Measurements from ENCODE around the gene VPS13C. TPM values are rescaled to one million over a fixed set of nuclear protein-coding genes. Genes with fewer than 3 reads are reported as not detected.

Gene VPS13C
- total RNA-seq, 1 experiment from 2014 or later, result 20.9 TPM

GRCh38 chr15:62035256-62035924, 24.9 kb downstream of the VPS13C start:
- peaks cover 9% of the 10 kb centered on the region for H3K9me3 Mint-ChIP-seq
- peaks cover 7% of the 10 kb centered on the region for H3K36me3 Mint-ChIP-seq
- no peak for ATAC-seq
- H3K4me1 Mint-ChIP-seq, result no peaks in the 10 kb centered on the region
- H3K27me3 Mint-ChIP-seq (ENCODE audit: low read depth), result no peaks in the 10 kb centered on the region
- POLR2A ChIA-PET, result no interaction called here
- H3K4me3 Mint-ChIP-seq, result no peak overlapping the region
- CTCF ChIA-PET, result no interaction called here
- no peak overlapping the region for H3K27ac Mint-ChIP-seq
- TF ChIP-seq CBFB (CRISPR knock-in tag; IDR thresholded peaks at IDR 0.05; ENCODE audit: low read depth), result no peak
- no peak for TF ChIP-seq KAT7 (CRISPR knock-in tag; IDR thresholded peaks at IDR 0.05; ENCODE audit: borderline replicate concordance)
- no peak for TF ChIP-seq HMGXB4 (CRISPR knock-in tag; IDR thresholded peaks at IDR 0.05)
- TF ChIP-seq SOX15 (CRISPR knock-in tag; IDR thresholded peaks at IDR 0.05), result no peak
- TF ChIP-seq ZNF232 (CRISPR knock-in tag; IDR thresholded peaks at IDR 0.05), result no peak
- TF ChIP-seq ATF6 (CRISPR knock-in tag; IDR thresholded peaks at IDR 0.05), result no peak
- TF ChIP-seq TEAD4 (CRISPR knock-in tag; IDR thresholded peaks at IDR 0.05), result no peak
- no peak for TF ChIP-seq CTCF (IDR thresholded peaks at IDR 0.05)
- TF ChIP-seq MAX (CRISPR knock-in tag; IDR thresholded peaks at IDR 0.05), result no peak
- no peak for TF ChIP-seq ATF3 (CRISPR knock-in tag; conservative IDR thresholded peaks at IDR 0.05)
- no peak for TF ChIP-seq TP53 (CRISPR knock-in tag; IDR thresholded peaks at IDR 0.05)
- TF ChIP-seq ZNF121 (CRISPR knock-in tag; IDR thresholded peaks at IDR 0.05), result no peak
- TF ChIP-seq ATF2 (CRISPR knock-in tag; IDR thresholded peaks at IDR 0.05; ENCODE audit: borderline replicate concordance, low read depth), result no peak
- TF ChIP-seq GRHL2 (CRISPR knock-in tag; IDR thresholded peaks at IDR 0.05; ENCODE audit: insufficient replicate concordance, severe bottlenecking), result no peak
- DNase-seq (ENCODE audit: low spot score), result no peak

GRCh38 chr15:62027916-62028315, 32.3 kb downstream of the VPS13C start:
- H3K4me1 Mint-ChIP-seq, result no peaks in the 10 kb centered on the region
- TF ChIP-seq ATF3 (CRISPR knock-in tag; conservative IDR thresholded peaks at IDR 0.05) (no peak), AR (CRISPR knock-in tag; IDR thresholded peaks at IDR 0.05) (no peak)
- ATAC-seq (no peak), DNase-seq (ENCODE audit: low spot score) (no peak)
- H3K36me3 Mint-ChIP-seq, result no peaks in the 10 kb centered on the region
- H3K27me3 Mint-ChIP-seq (ENCODE audit: low read depth), result no peaks in the 10 kb centered on the region
- no peak overlapping the region for H3K4me3 Mint-ChIP-seq
- ChIA-PET POLR2A (no interaction called here), CTCF (no interaction called here)
- H3K27ac Mint-ChIP-seq, result peak overlapping the region; percentile 41; the same call in 1 of the 2 replicates
- H3K9me3 Mint-ChIP-seq, result no peaks in the 10 kb centered on the region

Measured in WTC11 (cell line).